Measurements from ENCODE around the gene PAK5.
"Not testable (repeated sequence)": the region's sequence is repeated elsewhere in the genome, so short reads cannot be mapped to it uniquely, and the experiment has no call there.

The PAK5 gene

GRCh38 chr20:9685011-9685410, 153.9 kb downstream of the PAK5 start:
- DNase-seq (ENCODE audit: low spot score): no peak

DNA sequence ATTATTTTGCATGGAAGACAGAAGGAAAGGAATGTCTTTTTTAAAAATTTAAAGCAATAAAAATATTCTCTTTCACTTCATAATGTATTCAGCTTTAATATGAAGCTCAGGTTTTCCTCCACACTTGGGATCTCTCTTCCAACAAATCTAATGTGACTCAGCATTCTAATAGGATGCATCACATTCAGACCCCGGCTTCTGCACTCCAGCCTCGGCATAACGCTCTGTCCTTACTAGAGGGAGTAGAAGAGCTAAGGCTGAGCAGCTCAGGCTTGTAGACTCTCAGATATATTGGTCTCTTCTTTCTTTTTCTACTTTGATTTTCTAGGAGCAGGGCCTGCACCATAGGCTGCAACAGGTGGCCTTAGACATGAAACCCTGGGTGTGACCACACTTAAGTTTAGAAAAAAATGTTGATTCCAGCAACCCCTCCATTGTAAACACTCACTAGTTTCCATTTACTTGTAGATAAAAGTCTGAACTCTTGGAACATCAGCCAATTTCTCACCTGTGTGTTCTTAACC, 161.7 kb downstream of the PAK5 start:
- DNase-seq (ENCODE audit: low spot score): no peak

DNA sequence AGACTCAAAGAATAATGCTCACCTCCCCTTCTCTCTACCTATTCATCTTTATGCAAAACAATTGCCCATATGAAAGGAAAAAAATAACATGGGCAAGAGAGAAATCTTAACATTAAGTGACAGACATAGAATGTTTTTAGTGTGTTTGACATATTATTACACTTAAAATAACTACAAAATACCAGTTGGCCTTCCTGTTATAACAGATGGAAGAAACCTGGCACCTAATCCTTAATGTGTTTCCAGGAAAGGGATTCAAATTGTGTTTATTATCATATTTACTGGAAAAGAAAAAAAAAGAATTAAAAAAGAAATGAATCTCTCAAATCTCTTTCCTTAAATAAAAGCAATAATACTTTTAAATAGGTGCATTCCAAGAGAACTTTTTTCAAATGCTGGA, 165.9 kb downstream of the PAK5 start:
- no peak for DNase-seq (ENCODE audit: low spot score)

DNA sequence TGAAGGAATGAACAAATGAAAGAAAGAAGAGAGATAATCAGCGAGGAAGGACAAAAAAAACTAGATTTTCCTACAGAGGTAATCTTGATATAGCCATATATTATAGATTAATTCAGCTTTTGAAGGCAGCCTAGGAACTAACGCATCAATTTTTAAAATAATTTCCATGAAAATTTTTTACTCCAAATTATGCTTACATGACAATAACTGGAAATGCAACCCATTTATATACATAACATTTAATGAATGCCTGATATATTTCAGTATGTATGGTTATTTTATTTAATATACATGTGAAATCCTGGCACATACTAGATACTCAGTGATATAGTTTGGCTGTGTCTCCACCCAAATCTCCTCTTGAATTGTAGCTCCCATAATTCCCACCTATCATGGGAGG, 166.8 kb downstream of the PAK5 start:
- no peak for DNase-seq (ENCODE audit: low spot score)

DNA sequence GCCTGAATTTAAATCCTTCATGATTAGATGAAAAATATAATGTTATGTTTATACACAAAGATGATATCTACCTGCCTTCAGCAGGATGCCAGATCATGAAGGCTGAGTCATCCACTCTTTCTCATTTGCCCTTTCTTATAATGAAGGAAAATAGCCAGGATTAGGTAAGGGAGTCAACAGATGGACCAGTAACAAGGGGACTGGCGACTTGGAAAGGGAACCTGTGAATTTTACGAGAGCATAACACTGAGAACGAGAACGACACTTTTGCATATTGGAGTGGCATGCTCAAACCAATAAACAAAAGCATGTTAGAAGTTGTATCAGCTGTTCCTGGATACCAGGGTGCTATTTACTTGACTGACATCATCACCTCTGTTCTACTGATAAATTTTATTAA, 170.5 kb downstream of the PAK5 start:
- no peak for DNase-seq (ENCODE audit: low spot score)

DNA sequence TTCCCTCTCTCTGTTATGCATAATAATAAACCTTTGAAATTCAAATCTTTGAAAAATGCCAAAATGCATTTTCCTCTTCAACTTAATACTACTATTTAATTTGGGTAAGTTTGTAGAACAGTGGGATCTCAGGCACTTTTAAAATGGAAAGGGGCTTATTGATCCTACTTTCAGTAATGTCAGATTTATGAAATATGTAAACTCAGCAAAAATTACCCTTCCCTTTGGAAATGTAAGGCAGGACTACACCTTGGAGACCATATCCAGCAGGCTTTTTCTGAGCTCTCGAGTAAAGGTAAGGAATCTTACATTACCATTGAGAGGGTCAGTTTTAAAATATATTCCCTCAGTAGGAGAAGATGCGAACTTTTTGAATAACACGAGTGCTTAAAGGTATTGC, 175.5 kb downstream of the PAK5 start:
- no peak for DNase-seq (ENCODE audit: low spot score)

DNA sequence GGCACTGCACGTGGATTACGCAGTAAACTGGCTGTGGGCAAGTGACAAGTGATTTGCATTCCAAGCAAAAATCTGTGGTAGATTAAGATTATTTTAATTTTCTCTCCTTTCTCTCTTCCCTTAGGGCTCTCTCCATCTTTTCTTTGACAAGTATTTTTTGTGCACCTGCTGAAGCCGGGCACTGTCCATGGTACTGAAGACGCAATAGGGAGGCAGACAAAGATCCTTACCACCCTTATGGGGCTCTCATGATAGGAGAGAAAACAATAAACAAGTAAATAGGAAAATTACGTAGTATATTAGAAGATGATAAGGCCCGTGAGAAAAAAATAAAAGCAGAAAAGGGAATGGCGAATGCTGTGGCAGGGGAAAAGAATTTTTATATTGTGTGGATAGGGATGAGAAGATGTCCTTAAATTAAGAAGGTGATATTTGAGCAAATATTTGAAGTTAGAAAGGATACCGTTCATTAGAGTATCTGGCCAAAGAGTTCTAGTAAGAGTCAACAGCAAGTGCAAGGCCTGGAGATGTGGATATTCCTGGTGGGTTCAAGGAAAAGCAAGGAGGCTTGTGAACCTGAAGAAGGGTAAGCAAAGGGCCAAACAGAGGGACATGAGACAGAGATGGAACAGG, 178.5 kb downstream of the PAK5 start:
- DNase-seq (ENCODE audit: low spot score): no peak

DNA sequence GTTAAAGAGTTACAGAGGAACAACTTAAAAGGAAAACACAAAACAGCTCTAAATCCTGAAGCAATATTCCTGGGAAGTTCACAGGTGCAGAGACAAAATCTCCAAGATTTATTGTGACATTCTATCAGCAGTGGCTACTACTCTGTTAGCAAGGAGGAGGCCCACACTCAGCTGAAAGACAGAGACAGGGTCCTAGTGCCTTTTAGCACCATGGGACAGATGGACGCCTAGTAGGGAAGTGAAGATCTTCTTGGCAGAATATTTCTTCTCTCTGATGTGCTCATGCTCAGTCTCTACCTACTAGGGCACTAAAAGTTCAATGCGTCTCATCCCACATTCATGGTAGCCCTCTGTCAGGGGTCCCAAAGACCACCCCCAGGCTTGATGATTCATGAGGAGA, 191.1 kb downstream of the PAK5 start:
- no peak for DNase-seq (ENCODE audit: low spot score)

DNA sequence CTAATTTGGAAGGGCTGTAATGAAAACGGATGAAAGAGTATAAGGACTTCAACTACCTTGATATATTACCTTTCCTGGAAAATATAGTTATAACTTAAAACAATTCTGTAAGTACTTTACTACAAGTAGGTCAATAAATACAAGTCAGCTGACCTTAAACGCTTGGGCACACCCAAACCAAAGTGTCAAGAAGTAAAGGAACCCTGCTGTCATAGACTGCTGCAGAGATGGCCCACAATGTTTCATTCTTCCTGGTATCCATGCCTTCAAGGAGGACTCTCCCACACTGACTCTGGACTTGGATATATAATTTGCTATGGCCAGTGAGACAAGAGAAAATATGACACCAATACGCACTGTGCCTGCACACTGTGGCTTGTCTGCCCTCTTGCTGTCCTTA, 192.5 kb downstream of the PAK5 start:
- no peak for DNase-seq (ENCODE audit: low spot score)

DNA sequence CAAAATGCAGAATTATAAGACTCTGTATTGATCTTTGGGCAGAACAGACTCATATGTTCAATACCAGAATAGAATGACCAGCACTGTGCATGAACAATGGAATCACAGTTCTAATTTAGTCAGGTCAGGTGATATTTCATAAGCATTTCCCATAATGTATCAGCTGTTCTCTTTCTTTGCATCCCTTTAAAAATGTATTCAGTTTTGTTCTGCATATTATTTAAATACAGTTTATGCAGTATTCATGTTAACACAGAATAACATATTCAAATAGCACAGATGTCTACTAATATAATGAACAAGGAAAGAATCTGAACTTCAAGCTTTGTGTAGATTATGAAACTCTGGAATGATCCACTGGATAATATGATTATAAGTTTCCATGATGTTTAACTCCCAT, 196.0 kb downstream of the PAK5 start:
- DNase-seq (ENCODE audit: low spot score): no peak

GRCh38 chr20:9641499-9642000, 197.3 kb downstream of the PAK5 start:
- not testable (repeated sequence) for DNase-seq (ENCODE audit: low spot score)

DNA sequence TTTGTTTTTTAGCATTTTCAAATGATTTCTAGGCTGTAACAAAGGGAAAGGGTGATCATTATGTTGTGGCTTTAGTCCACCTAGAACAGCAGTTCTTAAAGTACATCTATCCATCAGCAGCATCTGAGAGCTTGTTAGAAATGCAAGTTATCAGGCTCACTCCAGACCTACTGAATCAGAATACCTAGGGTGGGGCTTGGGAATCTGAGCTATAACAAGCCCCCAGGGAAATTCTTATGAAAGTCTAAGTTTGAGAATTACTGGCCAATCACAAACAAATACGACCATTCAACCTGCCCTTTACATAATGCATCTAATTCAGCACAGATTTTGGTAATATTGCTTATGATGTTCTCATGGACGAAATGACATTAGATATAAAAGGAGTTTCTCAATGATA, 201.0 kb downstream of the PAK5 start:
- DNase-seq (ENCODE audit: low spot score): no peak

GRCh38 chr20:9635750-9636149, 203.1 kb downstream of the PAK5 start:
- DNase-seq (ENCODE audit: low spot score): no peak

GRCh38 chr20:9634327-9634726, 204.5 kb downstream of the PAK5 start:
- no peak for DNase-seq (ENCODE audit: low spot score)

DNA sequence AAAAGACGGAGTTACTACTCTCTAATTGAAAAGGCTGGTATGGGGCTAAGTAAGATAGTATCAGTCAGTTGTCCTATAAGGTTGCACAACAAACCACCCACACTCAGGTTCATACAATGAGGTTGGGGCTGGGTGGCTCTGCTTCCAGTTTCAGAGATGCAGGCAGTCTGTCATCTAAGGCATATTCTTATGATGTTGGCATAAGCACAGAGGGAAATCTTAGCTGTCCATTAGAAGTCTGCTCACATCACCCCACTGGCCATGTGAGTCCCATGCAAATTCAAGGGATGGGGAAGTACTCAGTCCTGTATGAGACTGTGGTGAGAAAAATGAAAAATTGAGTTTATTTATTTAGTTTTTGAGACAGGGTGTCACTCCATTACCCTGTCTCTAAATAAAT, 205.9 kb downstream of the PAK5 start:
- DNase-seq (ENCODE audit: low spot score): no peak

GRCh38 chr20:9632265-9632664, 206.6 kb downstream of the PAK5 start:
- peak; percentile 20 for DNase-seq (ENCODE audit: low spot score)

- DNase-seq (ENCODE audit: low spot score): no peak
These were observed 208.3 kb downstream of the PAK5 start for GRCh38 chr20:9630554-9630953.

- peak; percentile 20 for DNase-seq (ENCODE audit: low spot score)
These were observed 209.0 kb downstream of the PAK5 start for GRCh38 chr20:9629831-9630230.

GRCh38 chr20:9628589-9628988, 210.3 kb downstream of the PAK5 start:
- no peak for DNase-seq (ENCODE audit: low spot score)

DNA sequence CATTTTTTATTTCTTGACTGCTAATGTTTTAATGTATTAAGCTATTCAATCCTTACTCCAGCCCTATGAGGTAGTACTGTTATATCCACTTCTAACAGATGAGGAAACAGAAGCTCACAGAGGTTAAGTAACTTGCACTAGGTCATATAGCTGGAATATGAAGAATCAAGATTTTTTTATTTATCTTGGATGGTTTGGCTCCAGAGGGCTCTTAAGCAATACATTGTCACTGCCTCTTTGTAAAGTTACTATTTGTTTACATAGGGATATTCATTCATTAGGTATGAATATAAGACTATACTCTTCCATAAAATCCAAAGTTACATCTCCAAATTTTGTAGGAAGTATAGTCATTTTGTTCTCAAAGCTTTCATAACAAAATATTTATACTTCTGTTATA, 210.7 kb downstream of the PAK5 start:
- DNase-seq (ENCODE audit: low spot score): no peak

GRCh38 chr20:9627219-9627618, 211.7 kb downstream of the PAK5 start:
- no peak for DNase-seq (ENCODE audit: low spot score)

DNA sequence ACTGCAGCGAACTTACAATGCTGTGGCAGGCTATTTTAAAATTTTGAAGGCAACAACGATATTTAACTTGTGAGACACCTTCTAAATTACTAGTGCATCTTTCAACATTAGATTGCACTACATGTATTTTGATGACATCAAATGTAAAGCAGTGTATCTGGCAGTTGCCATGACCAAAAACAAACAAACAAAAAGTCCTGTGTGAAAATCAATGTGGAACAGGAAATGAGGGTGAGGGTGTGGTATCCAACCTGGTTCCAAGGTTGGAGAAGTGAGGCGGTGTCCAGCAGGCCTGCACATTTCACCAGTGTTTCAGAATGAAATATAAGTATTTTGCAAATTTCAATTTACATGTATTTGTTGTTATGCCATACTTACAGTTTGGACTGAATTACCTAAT, 212.5 kb downstream of the PAK5 start:
- no peak for DNase-seq (ENCODE audit: low spot score)

DNA sequence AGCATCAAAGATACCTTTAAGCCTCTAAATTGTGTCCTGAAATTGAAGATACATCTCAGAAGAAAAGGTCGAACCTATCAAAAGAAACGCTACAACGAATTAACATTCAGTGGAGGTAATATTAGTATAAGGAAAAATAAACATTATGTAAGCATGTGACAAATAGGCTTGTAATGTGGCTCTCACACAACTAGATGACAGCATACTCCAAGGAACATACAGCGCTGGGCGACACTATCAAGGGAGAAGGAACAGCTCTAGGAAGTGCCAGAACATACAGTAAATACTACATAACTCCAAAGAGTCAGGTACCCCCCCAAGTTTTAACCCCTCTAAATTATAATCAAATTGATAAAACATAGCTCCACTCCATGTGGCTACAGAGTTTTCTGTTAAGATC, 220.9 kb downstream of the PAK5 start:
- DNase-seq (ENCODE audit: low spot score): peak; percentile 25

- DNase-seq (ENCODE audit: low spot score): peak; percentile 53
These were observed 221.9 kb downstream of the PAK5 start for GRCh38 chr20:9616833-9617461.
